Measurements from ENCODE around the gene EZH1. TPM values are rescaled to one million over a fixed set of nuclear protein-coding genes. Genes with fewer than 3 reads are reported as not detected.

The EZH1 gene
- total RNA-seq, 4 donors from 2014 or later, result 40.6 to 68.2 (median 54.6) TPM

DNA sequence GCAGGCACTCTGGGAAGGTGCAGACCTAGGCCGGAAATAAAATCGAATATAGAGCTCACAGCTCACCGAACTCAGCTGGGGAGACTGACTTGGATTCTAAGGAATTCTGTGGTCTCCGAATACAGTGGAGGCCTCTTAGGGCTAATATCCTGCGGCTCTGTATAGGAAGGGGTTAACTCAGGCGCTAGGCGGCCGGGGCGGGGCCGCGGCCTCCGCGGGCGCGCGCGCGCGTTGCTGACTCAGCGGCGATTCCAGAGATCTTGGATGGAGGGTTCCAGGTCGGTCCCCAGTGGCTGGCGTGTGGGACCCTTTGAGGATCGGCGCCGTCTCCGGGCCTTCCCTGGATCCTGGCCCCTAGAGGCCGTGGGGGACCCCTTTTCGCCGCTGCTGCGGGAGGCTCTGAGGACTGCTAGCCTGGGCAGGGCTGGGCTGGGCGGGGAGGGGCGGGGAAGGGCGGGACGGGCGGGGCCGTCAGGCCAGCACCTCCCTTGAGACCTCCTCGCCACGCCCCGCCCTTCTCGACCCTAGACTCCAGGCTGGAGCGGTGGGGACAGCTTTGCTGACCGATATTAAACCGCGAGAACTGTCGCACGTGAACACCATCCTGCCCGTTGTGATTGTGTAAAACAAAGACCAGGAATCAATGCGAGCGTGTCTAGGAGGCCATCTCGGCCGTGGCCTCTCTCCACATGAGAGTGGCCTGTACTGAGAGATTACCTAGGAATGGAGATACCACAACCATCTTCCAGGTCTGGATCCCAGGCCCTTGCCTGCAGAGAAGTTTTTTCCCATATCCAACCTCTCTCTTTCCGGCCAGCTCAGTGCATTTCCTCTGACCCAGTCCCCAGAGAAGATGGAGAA is 66.7 kb downstream of the EZH1 start:
- peak; percentile 95 for DNase-seq (ENCODE audit: extremely low spot score)
- Histone ChIP-seq H3K9me3 (no peaks in the 10 kb centered on the region), H3K36me3 (peaks cover 0 to 6% (median 5%) of the 10 kb centered on the region in 4 donors), H3K4me1 (peaks cover 72 to 90% (median 88%) of the 10 kb centered on the region in 4 donors), H3K4me3 (peak overlapping the region; percentile 77 to 93 (median 88)), H3K27ac (replicated peaks in 1 of 4) (peak overlapping the region; percentile 96 to 99 (median 98)), H3K27me3 (no peaks in the 10 kb centered on the region)
- intact Hi-C loops (cut with DNase I), result loop anchor here (2.0 kb wide), 2 partner anchors 69 to 99 kb away; partner anchors contain the start of genes RETREG3 and TUBG1
- peak; percentile 68 to 76 for TF ChIP-seq POLR2AphosphoS5 (IDR thresholded peaks at IDR 0.05)
- no peak for TF ChIP-seq POLR2A (IDR thresholded peaks at IDR 0.05; ENCODE audit: low read depth)
- under 1% methylated on average over 16 of the region's 53 CpGs for WGBS

DNA sequence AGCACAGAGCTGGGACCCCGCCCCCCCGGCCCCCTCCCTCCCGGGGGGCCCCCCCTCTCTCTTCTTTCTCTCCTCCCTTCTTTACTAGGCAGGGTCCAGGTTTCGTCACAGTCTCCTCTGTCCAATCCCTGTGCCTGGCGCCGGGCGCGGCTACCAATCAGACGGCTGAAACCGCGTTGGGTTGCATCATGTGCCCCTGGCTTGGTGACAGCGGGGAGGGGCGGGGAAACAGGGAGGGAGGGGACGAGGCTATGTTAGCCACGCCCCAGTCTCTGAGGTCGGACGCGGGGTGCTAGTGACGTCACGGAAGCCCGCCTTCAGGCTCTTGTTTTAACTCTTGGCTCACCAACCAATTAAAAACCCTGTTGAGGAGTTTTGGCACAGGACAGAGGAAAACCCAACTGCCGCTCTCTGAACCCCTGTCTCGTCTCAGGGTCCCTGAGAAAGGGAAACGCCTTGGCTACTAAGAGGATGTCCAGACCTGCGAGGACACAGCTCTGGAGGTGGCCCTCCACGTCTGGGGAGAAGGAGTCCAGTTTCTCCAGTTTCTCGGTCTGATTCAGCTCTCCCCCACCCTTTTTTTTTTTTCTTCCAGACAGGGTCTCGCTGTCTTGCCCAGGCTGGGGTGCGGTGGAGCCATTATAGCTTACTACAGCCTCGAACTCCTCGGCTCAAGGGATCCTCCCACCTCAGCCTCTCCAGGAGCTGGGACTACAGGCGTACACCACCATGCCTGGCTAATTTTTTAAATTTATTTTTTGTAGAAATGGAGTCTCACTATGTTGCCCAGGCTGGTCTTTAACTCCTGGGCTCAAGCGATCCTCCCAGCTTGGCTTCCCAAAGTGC is 67.6 kb downstream of the EZH1 start:
- intact Hi-C loops (cut with DNase I), result no loop called here
- H3K4me1 ChIP-seq, result peaks cover 68 to 90% (median 85%) of the 10 kb centered on the region in 4 donors
- peaks cover 3 to 15% (median 15%) of the 10 kb centered on the region in 4 donors for H3K36me3 ChIP-seq
- DNase-seq (ENCODE audit: extremely low spot score), result peak; percentile 100
- H3K9me3 ChIP-seq, result no peaks in the 10 kb centered on the region
- H3K27me3 ChIP-seq, result no peaks in the 10 kb centered on the region
- TF ChIP-seq, protein P1, sequence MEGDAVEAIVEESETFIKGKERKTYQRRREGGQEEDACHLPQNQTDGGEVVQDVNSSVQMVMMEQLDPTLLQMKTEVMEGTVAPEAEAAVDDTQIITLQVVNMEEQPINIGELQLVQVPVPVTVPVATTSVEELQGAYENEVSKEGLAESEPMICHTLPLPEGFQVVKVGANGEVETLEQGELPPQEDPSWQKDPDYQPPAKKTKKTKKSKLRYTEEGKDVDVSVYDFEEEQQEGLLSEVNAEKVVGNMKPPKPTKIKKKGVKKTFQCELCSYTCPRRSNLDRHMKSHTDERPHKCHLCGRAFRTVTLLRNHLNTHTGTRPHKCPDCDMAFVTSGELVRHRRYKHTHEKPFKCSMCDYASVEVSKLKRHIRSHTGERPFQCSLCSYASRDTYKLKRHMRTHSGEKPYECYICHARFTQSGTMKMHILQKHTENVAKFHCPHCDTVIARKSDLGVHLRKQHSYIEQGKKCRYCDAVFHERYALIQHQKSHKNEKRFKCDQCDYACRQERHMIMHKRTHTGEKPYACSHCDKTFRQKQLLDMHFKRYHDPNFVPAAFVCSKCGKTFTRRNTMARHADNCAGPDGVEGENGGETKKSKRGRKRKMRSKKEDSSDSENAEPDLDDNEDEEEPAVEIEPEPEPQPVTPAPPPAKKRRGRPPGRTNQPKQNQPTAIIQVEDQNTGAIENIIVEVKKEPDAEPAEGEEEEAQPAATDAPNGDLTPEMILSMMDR (IDR thresholded peaks at IDR 0.05), result no peak
- peak in 1 of 2 donors; percentile 79 for TF ChIP-seq POLR2AphosphoS5 (IDR thresholded peaks at IDR 0.05)
- H3K4me3 ChIP-seq, result peak overlapping the region; percentile 77 to 93 (median 90)
- H3K27ac ChIP-seq (replicated peaks in 1 of 4), result peak overlapping the region; percentile 96 to 99 (median 98)
- 2% methylated on average over 28 of the region's 33 CpGs for WGBS

DNA sequence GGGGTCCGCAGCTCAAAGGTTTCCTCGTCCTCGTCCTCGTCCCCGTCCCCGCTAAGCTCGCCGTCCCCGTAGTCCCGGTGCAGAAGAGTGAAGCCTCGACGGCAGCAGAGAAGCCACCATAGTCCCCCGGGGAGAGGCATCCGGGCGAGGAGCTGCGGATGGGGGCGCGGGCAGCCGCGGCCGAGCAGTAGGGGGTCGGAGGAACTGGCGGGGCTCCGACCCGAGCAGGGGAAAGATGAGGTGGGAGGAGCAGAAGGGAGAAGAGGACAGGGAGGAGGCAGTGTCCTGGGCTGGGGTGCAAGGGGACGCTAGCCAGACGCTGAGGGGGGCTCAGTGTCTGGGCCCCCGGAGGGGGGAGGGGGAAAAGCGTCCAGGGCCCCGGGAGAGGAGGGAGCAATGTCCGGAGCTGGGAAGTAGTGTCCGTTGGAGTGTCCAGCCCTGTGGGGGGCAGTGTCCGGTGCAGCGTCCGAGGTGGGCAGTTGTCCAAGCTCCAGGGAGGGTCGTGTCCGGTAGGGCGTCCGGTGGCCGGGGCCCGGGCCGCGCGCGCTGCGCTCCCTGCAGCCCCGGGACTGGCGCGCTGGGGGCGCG is 68.3 kb downstream of the EZH1 start, which contains the start of gene PLEKHH3:
Gene PLEKHH3 (minus strand): TSS at position 571 of the 588 bp plus-strand sequence. CDS start 431 bp downstream, at position 140.
- intact Hi-C loops (cut with DNase I), result no loop called here
- H3K4me1 ChIP-seq, result peaks cover 61 to 90% (median 82%) of the 10 kb centered on the region in 4 donors

DNA sequence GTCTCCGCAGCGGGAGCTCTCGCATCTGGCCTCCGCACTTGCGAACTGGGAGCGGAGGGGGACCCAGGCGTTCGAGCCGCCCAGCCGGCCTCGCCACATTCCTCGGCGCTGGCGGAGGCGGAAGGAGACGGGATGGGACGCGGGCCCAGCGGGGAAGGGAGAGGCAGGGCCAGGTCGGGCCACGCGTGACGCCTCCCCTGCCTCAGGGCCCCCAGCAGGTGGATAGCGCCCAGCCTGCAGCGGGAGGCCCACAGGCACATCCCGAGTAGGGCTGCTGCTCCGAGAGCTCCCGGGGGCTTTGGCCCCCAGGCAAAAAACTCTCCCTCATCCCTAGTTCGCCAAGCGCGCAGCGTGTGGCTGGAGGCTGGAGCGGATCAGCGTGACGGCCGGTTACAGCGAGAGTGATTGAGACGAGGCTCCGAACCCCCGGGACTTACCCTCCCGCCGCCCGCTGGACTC is 68.8 kb downstream of the EZH1 start:
- no peaks in the 10 kb centered on the region for H3K27me3 ChIP-seq
- peaks cover 14 to 28% (median 27%) of the 10 kb centered on the region in 4 donors for H3K36me3 ChIP-seq
- intact Hi-C loops (cut with DNase I), result no loop called here
- TF ChIP-seq EP300 (IDR thresholded peaks at IDR 0.05) (no peak), POLR2AphosphoS5 (IDR thresholded peaks at IDR 0.05) (peak; percentile 60 to 70), POLR2A (IDR thresholded peaks at IDR 0.05; ENCODE audit: low read depth) (peak; percentile 24)
- TF ChIP-seq, protein P1 (IDR thresholded peaks at IDR 0.05), result peak in 2 of 3 experiments; percentile 7 to 11
- H3K4me1 ChIP-seq, result peaks cover 56 to 90% (median 79%) of the 10 kb centered on the region in 4 donors
- no peaks in the 10 kb centered on the region for H3K9me3 ChIP-seq
- H3K27ac ChIP-seq (replicated peaks in 1 of 4), result peak overlapping the region; percentile 96 to 99 (median 98)
- WGBS, result 0% methylated on average over 4 of the region's 43 CpGs
- no peak for DNase-seq (ENCODE audit: extremely low spot score)
- peak overlapping the region; percentile 77 to 93 (median 90) for H3K4me3 ChIP-seq

More for the DNA sequence above, 68.3 kb downstream of the EZH1 start, which contains the start of gene PLEKHH3:
- peaks cover 10 to 23% (median 22%) of the 10 kb centered on the region in 4 donors for H3K36me3 ChIP-seq
- no peaks in the 10 kb centered on the region for H3K27me3 ChIP-seq
- TF ChIP-seq POLR2AphosphoS5 (IDR thresholded peaks at IDR 0.05) (peak in 1 of 2 donors; percentile 91), EP300 (IDR thresholded peaks at IDR 0.05) (no peak), POLR2A (IDR thresholded peaks at IDR 0.05; ENCODE audit: low read depth) (peak; percentile 91)
- TF ChIP-seq, protein P1 (IDR thresholded peaks at IDR 0.05), result peak in 2 of 3 experiments; percentile 23 to 33
- H3K27ac ChIP-seq (replicated peaks in 1 of 4), result peak within 1 kb of the TSS; percentile 96 to 99 (median 98)
- peak within 1 kb of the TSS; percentile 77 to 93 (median 90) for H3K4me3 ChIP-seq
- no peak for DNase-seq (ENCODE audit: extremely low spot score)
- WGBS, result 0% methylated on average over 25 of the region's 51 CpGs
- H3K9me3 ChIP-seq, result no peaks in the 10 kb centered on the region

All from esophagus muscularis mucosa (tissue), 4 donors.